ENCODE data around the gene USP22.
A peak's percentile ranks its signal among the peaks of the same experiment; 100 is the strongest.

The USP22 gene

GRCh38 chr17:21046216-21046615 is 3.4 kb upstream of the USP22 start:
- DNase-seq = no peak

- DNase-seq = no peak
Observed at GRCh38 chr17:21044971-21045370, 2.2 kb upstream of the USP22 start.

- DNase-seq = peak; percentile 88
Observed at GRCh38 chr17:21043296-21044232, 753 bp upstream of the USP22 start.

- DNase-seq = peak; percentile 56
Observed at GRCh38 chr17:21041741-21042457, 912 bp downstream of the USP22 start.

- no peak for DNase-seq
Observed at GRCh38 chr17:21039839-21040575, 2.8 kb downstream of the USP22 start.

- no peak for DNase-seq
Observed at GRCh38 chr17:21037117-21037803, 5.6 kb downstream of the USP22 start.

- DNase-seq = no peak
Observed at GRCh38 chr17:21036361-21036881, 6.4 kb downstream of the USP22 start.

- DNase-seq = no peak
Observed at GRCh38 chr17:21035406-21035805, 7.4 kb downstream of the USP22 start.

GRCh38 chr17:21034340-21035235 is 8.2 kb downstream of the USP22 start:
- no peak for DNase-seq

- DNase-seq = no peak
Observed at GRCh38 chr17:21033350-21033749, 9.5 kb downstream of the USP22 start.

- no peak for DNase-seq
Observed at GRCh38 chr17:21031756-21032396, 10.9 kb downstream of the USP22 start.

- DNase-seq = no peak
Observed at GRCh38 chr17:21030375-21030774, 12.4 kb downstream of the USP22 start.

- no peak for DNase-seq
Observed at GRCh38 chr17:21029515-21029914, 13.3 kb downstream of the USP22 start.

- DNase-seq = no peak
Observed at GRCh38 chr17:21029036-21029435, 13.8 kb downstream of the USP22 start.

- DNase-seq = no peak
Observed at GRCh38 chr17:21028192-21028591, 14.6 kb downstream of the USP22 start.

GRCh38 chr17:21027031-21027430 is 15.8 kb downstream of the USP22 start:
- DNase-seq = no peak

GRCh38 chr17:21025451-21025850 is 17.4 kb downstream of the USP22 start:
- DNase-seq = no peak

GRCh38 chr17:21024024-21024423 is 18.8 kb downstream of the USP22 start:
- no peak for DNase-seq

GRCh38 chr17:21021208-21021803 is 21.5 kb downstream of the USP22 start:
- DNase-seq = no peak

- no peak for DNase-seq
Observed at GRCh38 chr17:21020622-21021021, 22.2 kb downstream of the USP22 start.

Measured in activated T-cell treated with anti-CD3 and anti-CD28 coated beads for 4 hours (primary cell).